HCT116 (cell line): Measurements from ENCODE around the gene DEF6. TPM values are rescaled to one million over a fixed set of nuclear protein-coding genes. Genes with fewer than 3 reads are reported as not detected.

Experiments used
- ATAC-seq: fragments of 200-7000 bp; cut with Tn5 transposase; 2 replicates; pipeline ENCODE4 v1.9.1; 2020; ENCODE audit warnings: mild to moderate bottlenecking, moderate library complexity
- BruUV-seq: library from RNA; stranded (reverse); fragments of 400-500 nt; replicated peaks from 2 replicates; lab custom pipeline; 2021; lab: Mats Ljungman, UMichigan
- CTCF ChIA-PET: fragments of 300-600 bp; sonication (Branson Sonifier 250); formaldehyde crosslinking; loops from one replicate; lab custom pipeline; 2021; ENCODE audit warnings: antibody characterized with exemption; lab: Charles Lee
- POLR2A ChIA-PET: fragments of 300-600, 350-600 bp; sonication (Branson Sonifier 250); formaldehyde crosslinking; loops from one replicate; lab custom pipeline; 2021; ENCODE audit warnings: antibody characterized with exemption; lab: Charles Lee
- RAD21 ChIA-PET, 2 experiments: fragments of 300-600 bp; sonication (Branson Sonifier 250); formaldehyde crosslinking; loops; one replicate each; lab custom pipeline; 2023; ENCODE audit warnings: low total read pairs in 2 of 2; ENCODE audit not compliant: uncharacterized antibody in 2 of 2, unreplicated experiment in 2 of 2, low non-redundant PET in 1 of 2; lab: Charles Lee
- DNase-seq: peaks from one replicate; pipeline ENCODE4 v3.0.0-alpha.2; 2010; ENCODE audit warnings: low read depth, low spot score
- H2AFZ ChIP-seq: fragments of 200-600 bp; shearing (Covaris generic), sonication (generic); 2 replicates; pipeline ENCODE4 v1.6.1; 2017; ENCODE audit warnings: low read depth, mixed run types, mixed read lengths, antibody characterized with exemption, low read length; ENCODE audit not compliant: poor library complexity, severe bottlenecking
- H3K27ac ChIP-seq: 2 replicates; pipeline ENCODE4 v1.5.1; 2012; ENCODE audit warnings: low read depth, low read length
- H3K27me3 ChIP-seq: fragments of 200-600 bp; sonication (generic); 2 replicates; pipeline ENCODE4 v1.6.1; 2016; ENCODE audit warnings: mixed run types, low read length, mixed read lengths; ENCODE audit not compliant: insufficient read depth
- H3K36me3 ChIP-seq, 2 experiments: fragments of 200-500 bp in 1 of 2; fragments of 200-600 bp in 1 of 2; sonication (Bioruptor generic) in 1 of 2; sonication (generic) in 1 of 2; 2 replicates each; pipeline versions ENCODE4 v1.5.1 to v1.6.1; 2014 to 2016; ENCODE audit warnings: low read length in 2 of 2, inconsistent platforms in 1 of 2, mixed read lengths in 1 of 2, mixed run types in 1 of 2; ENCODE audit not compliant: insufficient read depth in 2 of 2, control insufficient read depth in 1 of 2
- H3K4me1 ChIP-seq, 2 experiments: fragments of 200-600 bp in 1 of 2; sonication (generic) in 1 of 2; 2 replicates each; pipeline versions ENCODE4 v1.5.1 to v1.6.1; 2012 to 2017; ENCODE audit warnings: low read length in 2 of 2, inconsistent platforms in 1 of 2, mild to moderate bottlenecking in 1 of 2, mixed read lengths in 1 of 2, mixed run types in 1 of 2, moderate library complexity in 1 of 2; ENCODE audit not compliant: insufficient read depth in 2 of 2, control insufficient read depth in 1 of 2
- H3K4me2 ChIP-seq: fragments of 200-600 bp; sonication (generic); 2 replicates; pipeline ENCODE4 v1.6.1; 2017; ENCODE audit warnings: mixed run types, low read length, mixed read lengths
- H3K4me3 ChIP-seq, 2 experiments: fragments of 200-600 bp in 1 of 2; sonication (generic) in 1 of 2; replicated peaks in 1 of 2; 2 replicates each; pipeline ENCODE4 v1.5.1; 2011 to 2016; ENCODE audit warnings: low read length in 2 of 2, control low read depth in 1 of 2, low read depth in 1 of 2, mild to moderate bottlenecking in 1 of 2, mixed read lengths in 1 of 2, mixed run types in 1 of 2
- H3K79me2 ChIP-seq: fragments of 200-600 bp; sonication (generic); 2 replicates; pipeline ENCODE4 v1.6.1; 2017; ENCODE audit warnings: mild to moderate bottlenecking, mixed run types, low read length, moderate library complexity, mixed read lengths; ENCODE audit not compliant: insufficient read depth
- H3K9ac ChIP-seq: fragments of 200-600 bp; sonication (generic); 2 replicates; pipeline ENCODE4 v1.6.1; 2016; ENCODE audit warnings: low read length, mixed read lengths
- H3K9me2 ChIP-seq: fragments of 200-600 bp; sonication (generic), shearing (Covaris generic); 2 replicates; pipeline ENCODE4 v1.6.1; 2017; ENCODE audit warnings: mixed run types, mild to moderate bottlenecking, moderate library complexity; ENCODE audit not compliant: insufficient read depth
- H3K9me3 ChIP-seq, 2 experiments: fragments of 200-500 bp in 1 of 2; fragments of 200-600 bp in 1 of 2; sonication (Bioruptor generic) in 1 of 2; sonication (generic) in 1 of 2; 2 replicates each; pipeline ENCODE4 v1.6.1; 2014 to 2017; ENCODE audit warnings: low read length in 2 of 2, mixed read lengths in 2 of 2, inconsistent platforms in 1 of 2, low read depth in 1 of 2, mild to moderate bottlenecking in 1 of 2, mixed run types in 1 of 2, moderate library complexity in 1 of 2; ENCODE audit not compliant: control insufficient read depth in 1 of 2, insufficient read depth in 1 of 2
- H4K20me1 ChIP-seq: fragments of 200-600 bp; sonication (generic), shearing (Covaris generic); 2 replicates; pipeline ENCODE4 v1.6.1; 2017; ENCODE audit warnings: mixed run types, mild to moderate bottlenecking, moderate library complexity; ENCODE audit not compliant: insufficient read depth
- CEBPB ChIP-seq: IDR thresholded peaks from 2 replicates; pipeline ENCODE4 v1.6.1; 2012; ENCODE audit warnings: low read depth
- EGR1 ChIP-seq: IDR thresholded peaks from 2 replicates; pipeline ENCODE4 v1.6.1; 2012; ENCODE audit warnings: low read depth
- ELF1 ChIP-seq: IDR thresholded peaks from 2 replicates; pipeline ENCODE4 v1.6.1; 2012; ENCODE audit warnings: low read depth, borderline replicate concordance
- EZH2 ChIP-seq: fragments of 200-600 bp; sonication (generic); IDR thresholded peaks from 2 replicates; pipeline ENCODE4 v1.6.1; 2017; ENCODE audit warnings: antibody characterized with exemption, mixed run types
- JUND ChIP-seq: IDR thresholded peaks from 2 replicates; pipeline ENCODE4 v1.6.1; 2012
- MAX ChIP-seq: IDR thresholded peaks from 2 replicates; pipeline ENCODE4 v1.6.1; 2012
- POLR2A ChIP-seq: IDR thresholded peaks from 2 replicates; pipeline ENCODE4 v1.7.0; 2011; ENCODE audit warnings: borderline replicate concordance; ENCODE audit not compliant: insufficient read depth, insufficient read length; ENCODE audit errors: extremely low read depth
- SRF ChIP-seq: IDR thresholded peaks from 2 replicates; pipeline ENCODE4 v1.6.1; 2012; ENCODE audit warnings: low read depth
- YY1 ChIP-seq: IDR thresholded peaks from 2 replicates; pipeline ENCODE4 v1.6.1; 2011; ENCODE audit warnings: low read length, low read depth, moderate library complexity, mild to moderate bottlenecking; ENCODE audit not compliant: insufficient replicate concordance; ENCODE audit errors: extremely low read depth
- ZBTB33 ChIP-seq: IDR thresholded peaks from 2 replicates; pipeline ENCODE4 v1.6.1; 2011; ENCODE audit warnings: mild to moderate bottlenecking, low read length, moderate library complexity; ENCODE audit not compliant: insufficient replicate concordance; ENCODE audit errors: extremely low read depth
- ZFX ChIP-seq: fragments of 450-650 bp; IDR thresholded peaks from 2 replicates; pipeline ENCODE4 v1.6.1; 2017
- intact Hi-C: fragments of 100-400 bp; cut with micrococcal nuclease; formaldehyde crosslinking; loops from 2 replicates; pipeline ENCODE4 v1.10.0; 2022
- total RNA-seq: library from RNA; stranded (reverse); gene quantifications from one replicate; pipeline ENCODE4 v1.2.1, GENCODE V29; 2021; ENCODE audit not compliant: unreplicated experiment
- TF ChIP-seq, protein P1 (sequence below): IDR thresholded peaks from 2 replicates; pipeline ENCODE4 v1.6.1; 2012

Gene DEF6
- total RNA-seq, 1 experiment from 2014 or later = 40.4 TPM

DNA sequence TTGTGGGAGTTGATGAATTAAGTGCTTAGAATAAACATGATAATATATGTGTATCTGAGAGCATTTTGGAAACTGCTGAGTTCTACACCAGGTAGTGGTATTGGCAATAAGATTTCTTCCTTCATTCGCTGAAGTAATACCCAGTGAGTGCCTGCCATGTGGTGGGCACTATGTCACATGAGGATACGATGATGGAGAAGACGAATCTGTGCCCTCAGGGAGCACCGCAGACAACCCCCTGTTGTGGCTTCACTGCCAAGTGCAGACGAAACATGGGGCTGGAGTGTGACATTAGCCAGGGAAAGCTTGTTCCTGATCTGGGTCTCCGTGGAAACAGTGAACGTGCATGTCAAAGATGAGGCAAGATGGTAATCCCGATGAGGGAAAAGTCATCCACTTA lies 30.2 kb upstream of the DEF6 start:
- POLR2A ChIA-PET = no interaction called here
- Histone ChIP-seq H3K4me1 (peaks cover 7 to 8% of the 10 kb centered on the region in 2 experiments), H4K20me1 (no peaks in the 10 kb centered on the region), H3K4me2 (no peak overlapping the region), H3K79me2 (peaks cover 27% of the 10 kb centered on the region), H3K27me3 (no peaks in the 10 kb centered on the region), H3K36me3 (no peaks in the 10 kb centered on the region), H3K4me3 (no peak overlapping the region), H3K27ac (no peak overlapping the region), H3K9me2 (no peaks in the 10 kb centered on the region), H3K9me3 (no peaks in the 10 kb centered on the region), H2AFZ (no peak overlapping the region), H3K9ac (no peak overlapping the region)
- intact Hi-C loops = no loop called here
- no TSS peak for BruUV-seq
- RAD21 ChIA-PET = no interaction called here
- CTCF ChIA-PET = no interaction called here
- TF ChIP-seq POLR2A (no peak), SRF (no peak), EGR1 (no peak), YY1 (no peak), JUND (no peak), ZBTB33 (no peak), MAX (no peak), EZH2 (no peak), ZFX (no peak), CEBPB (no peak), ELF1 (no peak)
- TF ChIP-seq, protein P1, sequence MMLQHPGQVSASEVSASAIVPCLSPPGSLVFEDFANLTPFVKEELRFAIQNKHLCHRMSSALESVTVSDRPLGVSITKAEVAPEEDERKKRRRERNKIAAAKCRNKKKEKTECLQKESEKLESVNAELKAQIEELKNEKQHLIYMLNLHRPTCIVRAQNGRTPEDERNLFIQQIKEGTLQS = no peak
- ATAC-seq = no peak
- DNase-seq = no peak
